Activated naive CD8-positive, alpha-beta T cell treated with anti-CD3 and anti-CD28 coated beads, Interleukin-2, amount 10 ng/mL, durations not matched to agents 7 days and 5 days (primary cell): ENCODE data around the gene ADGRB3. TPM values are rescaled to one million over a fixed set of nuclear protein-coding genes. Genes with fewer than 3 reads are reported as not detected.
"Not testable (repeated sequence)": the region's sequence is repeated elsewhere in the genome, so short reads cannot be mapped to it uniquely, and the experiment has no call there.

Experiments used
- ATAC-seq: fragments of 150-1000 bp; cut with Tn5 transposase; one replicate; pipeline ENCODE4 v1.10.0; 2021; ENCODE audit warnings: low read depth, moderate library complexity
- POLR2A ChIA-PET: fragments of 350-600 bp; sonication (Branson Sonifier 250); formaldehyde crosslinking; loops from one replicate; lab custom pipeline; 2021; ENCODE audit warnings: antibody characterized with exemption; lab: Charles Lee
- DNase-seq: peaks from one replicate; pipeline ENCODE4 v3.0.0; 2021
- H3K27ac Mint-ChIP-seq: one replicate; pipeline ENCODE4 v1.8.0; 2022; ENCODE audit warnings: mild to moderate bottlenecking, mixed read lengths
- H3K27me3 Mint-ChIP-seq: one replicate; pipeline ENCODE4 v1.8.0; 2022; ENCODE audit warnings: mild to moderate bottlenecking, moderate library complexity, mixed read lengths
- H3K36me3 Mint-ChIP-seq: one replicate; pipeline ENCODE4 v1.8.0; 2021; ENCODE audit warnings: mild to moderate bottlenecking, mixed read lengths
- H3K4me1 Mint-ChIP-seq: one replicate; pipeline ENCODE4 v1.8.0; 2021; ENCODE audit warnings: mixed read lengths
- H3K4me3 Mint-ChIP-seq: one replicate; pipeline ENCODE4 v1.8.0; 2022; ENCODE audit warnings: mild to moderate bottlenecking, moderate library complexity, mixed read lengths
- H3K9me3 Mint-ChIP-seq: one replicate; pipeline ENCODE4 v1.8.0; 2021; ENCODE audit warnings: mixed read lengths
- total RNA-seq, 2 experiments: library from RNA; stranded (reverse); gene quantifications; one replicate each; pipeline ENCODE4 v1.2.3, GENCODE V29; 2021

Gene ADGRB3
- total RNA-seq, 2 experiments from 2014 or later, result not detected

- H3K4me3 Mint-ChIP-seq, result no peak overlapping the region
- no peak overlapping the region for H3K27ac Mint-ChIP-seq
- H3K36me3 Mint-ChIP-seq, result no peaks in the 10 kb centered on the region
- ATAC-seq, result no peak
- POLR2A ChIA-PET, result no interaction called here
- peaks cover 2% of the 10 kb centered on the region for H3K9me3 Mint-ChIP-seq
- H3K27me3 Mint-ChIP-seq, result no peaks in the 10 kb centered on the region
- no peak for DNase-seq
- no peaks in the 10 kb centered on the region for H3K4me1 Mint-ChIP-seq
Measured at GRCh38 chr6:69106511-69106910, 471.4 kb downstream of the ADGRB3 start.

GRCh38 chr6:69111301-69111700, 476.2 kb downstream of the ADGRB3 start:
- H3K4me1 Mint-ChIP-seq, result no peaks in the 10 kb centered on the region

GRCh38 chr6:69116658-69117057, 481.6 kb downstream of the ADGRB3 start:
- Mint-ChIP-seq H3K27me3 (no peaks in the 10 kb centered on the region), H3K4me1 (no peaks in the 10 kb centered on the region), H3K27ac (no peak overlapping the region), H3K36me3 (no peaks in the 10 kb centered on the region), H3K9me3 (no peaks in the 10 kb centered on the region), H3K4me3 (no peak overlapping the region)
- POLR2A ChIA-PET, result no interaction called here
- DNase-seq (no peak), ATAC-seq (no peak)

More at GRCh38 chr6:69111301-69111700, 476.2 kb downstream of the ADGRB3 start:
- Mint-ChIP-seq H3K27me3 (no peaks in the 10 kb centered on the region), H3K4me3 (no peak overlapping the region), H3K36me3 (no peaks in the 10 kb centered on the region), H3K9me3 (no peaks in the 10 kb centered on the region), H3K27ac (no peak overlapping the region)
- DNase-seq, result no peak
- POLR2A ChIA-PET, result no interaction called here
- no peak for ATAC-seq

- H3K9me3 Mint-ChIP-seq, ATAC-seq, H3K27ac Mint-ChIP-seq, H3K27me3 Mint-ChIP-seq, POLR2A ChIA-PET, H3K4me1 Mint-ChIP-seq, H3K36me3 Mint-ChIP-seq, DNase-seq, H3K4me3 Mint-ChIP-seq: not testable (repeated sequence)
Measured at GRCh38 chr6:69121461-69122406, 486.7 kb downstream of the ADGRB3 start.

GRCh38 chr6:69122407-69122773, 487.3 kb downstream of the ADGRB3 start:
- no peaks in the 10 kb centered on the region for H3K9me3 Mint-ChIP-seq
- H3K27ac Mint-ChIP-seq, result no peak overlapping the region
- no peak for DNase-seq
- no peaks in the 10 kb centered on the region for H3K36me3 Mint-ChIP-seq
- H3K4me1 Mint-ChIP-seq, result no peaks in the 10 kb centered on the region
- POLR2A ChIA-PET, result no interaction called here
- no peaks in the 10 kb centered on the region for H3K27me3 Mint-ChIP-seq
- H3K4me3 Mint-ChIP-seq, result no peak overlapping the region
- no peak for ATAC-seq

- Mint-ChIP-seq H3K27me3 (no peaks in the 10 kb centered on the region), H3K9me3 (no peaks in the 10 kb centered on the region), H3K27ac (no peak overlapping the region), H3K4me3 (no peak overlapping the region), H3K4me1 (no peaks in the 10 kb centered on the region), H3K36me3 (no peaks in the 10 kb centered on the region)
- DNase-seq (no peak), ATAC-seq (no peak)
- POLR2A ChIA-PET, result no interaction called here
Measured at GRCh38 chr6:69128411-69128810, 493.3 kb downstream of the ADGRB3 start.

- no peaks in the 10 kb centered on the region for H3K4me1 Mint-ChIP-seq
- POLR2A ChIA-PET, result no interaction called here
- DNase-seq (no peak), ATAC-seq (no peak)
- H3K27ac Mint-ChIP-seq, result no peak overlapping the region
- no peaks in the 10 kb centered on the region for H3K27me3 Mint-ChIP-seq
- H3K36me3 Mint-ChIP-seq, result no peaks in the 10 kb centered on the region
- no peaks in the 10 kb centered on the region for H3K9me3 Mint-ChIP-seq
- no peak overlapping the region for H3K4me3 Mint-ChIP-seq
Measured at GRCh38 chr6:69129046-69129445, 494.0 kb downstream of the ADGRB3 start.

GRCh38 chr6:69135927-69136326, 500.8 kb downstream of the ADGRB3 start:
- Mint-ChIP-seq H3K4me3 (no peak overlapping the region), H3K36me3 (no peaks in the 10 kb centered on the region), H3K27ac (no peak overlapping the region), H3K4me1 (no peaks in the 10 kb centered on the region), H3K9me3 (no peaks in the 10 kb centered on the region), H3K27me3 (no peaks in the 10 kb centered on the region)
- POLR2A ChIA-PET, result no interaction called here
- DNase-seq, result no peak
- no peak for ATAC-seq

GRCh38 chr6:69138148-69138547, 503.1 kb downstream of the ADGRB3 start:
- POLR2A ChIA-PET, result no interaction called here
- Mint-ChIP-seq H3K9me3 (no peaks in the 10 kb centered on the region), H3K4me1 (no peaks in the 10 kb centered on the region), H3K36me3 (no peaks in the 10 kb centered on the region), H3K27me3 (no peaks in the 10 kb centered on the region), H3K4me3 (no peak overlapping the region), H3K27ac (no peak overlapping the region)
- no peak for ATAC-seq
- no peak for DNase-seq

GRCh38 chr6:69138893-69139494, 503.9 kb downstream of the ADGRB3 start:
- ATAC-seq, result no peak
- no peaks in the 10 kb centered on the region for H3K9me3 Mint-ChIP-seq
- no peak overlapping the region for H3K4me3 Mint-ChIP-seq
- POLR2A ChIA-PET, result no interaction called here
- no peaks in the 10 kb centered on the region for H3K27me3 Mint-ChIP-seq
- H3K36me3 Mint-ChIP-seq, result no peaks in the 10 kb centered on the region
- no peak overlapping the region for H3K27ac Mint-ChIP-seq
- H3K4me1 Mint-ChIP-seq, result no peaks in the 10 kb centered on the region
- no peak for DNase-seq

GRCh38 chr6:69145062-69145461, 510.0 kb downstream of the ADGRB3 start:
- Mint-ChIP-seq H3K9me3 (no peaks in the 10 kb centered on the region), H3K4me3 (no peak overlapping the region), H3K4me1 (no peaks in the 10 kb centered on the region), H3K27ac (no peak overlapping the region), H3K27me3 (no peaks in the 10 kb centered on the region), H3K36me3 (no peaks in the 10 kb centered on the region)
- ATAC-seq (no peak), DNase-seq (no peak)
- POLR2A ChIA-PET, result no interaction called here

GRCh38 chr6:69146385-69146784, 511.3 kb downstream of the ADGRB3 start:
- Mint-ChIP-seq H3K9me3 (no peaks in the 10 kb centered on the region), H3K27ac (no peak overlapping the region), H3K36me3 (no peaks in the 10 kb centered on the region), H3K4me3 (no peak overlapping the region), H3K4me1 (no peaks in the 10 kb centered on the region), H3K27me3 (no peaks in the 10 kb centered on the region)
- no peak for ATAC-seq
- DNase-seq, result no peak
- POLR2A ChIA-PET, result no interaction called here

GRCh38 chr6:69155467-69155866, 520.4 kb downstream of the ADGRB3 start:
- DNase-seq (no peak), ATAC-seq (no peak)
- no peaks in the 10 kb centered on the region for H3K4me1 Mint-ChIP-seq
- H3K4me3 Mint-ChIP-seq, result no peak overlapping the region
- POLR2A ChIA-PET, result no interaction called here
- H3K36me3 Mint-ChIP-seq, result no peaks in the 10 kb centered on the region
- no peaks in the 10 kb centered on the region for H3K27me3 Mint-ChIP-seq
- H3K27ac Mint-ChIP-seq, result no peak overlapping the region
- H3K9me3 Mint-ChIP-seq, result no peaks in the 10 kb centered on the region

- ATAC-seq (no peak), DNase-seq (no peak)
- no peaks in the 10 kb centered on the region for H3K27me3 Mint-ChIP-seq
- H3K4me3 Mint-ChIP-seq, result no peak overlapping the region
- H3K36me3 Mint-ChIP-seq, result no peaks in the 10 kb centered on the region
- POLR2A ChIA-PET, result no interaction called here
- H3K4me1 Mint-ChIP-seq, result no peaks in the 10 kb centered on the region
- H3K27ac Mint-ChIP-seq, result no peak overlapping the region
- H3K9me3 Mint-ChIP-seq, result no peaks in the 10 kb centered on the region
Measured at GRCh38 chr6:69162811-69163210, 527.7 kb downstream of the ADGRB3 start.
